Astrocyte of the spinal cord (primary cell): ENCODE results near the gene DSCAML1.

Experiments
- DNase-seq: peaks from one replicate; pipeline ENCODE4 v3.0.0; 2011; ENCODE audit warnings: low read depth, low spot score
- H3K4me3 ChIP-seq: 2 replicates; pipeline ENCODE4 v1.5.1; 2011; ENCODE audit warnings: low read depth, mild to moderate bottlenecking, low read length, moderate library complexity
- CTCF ChIP-seq: IDR thresholded peaks from 2 replicates; pipeline ENCODE4 v1.5.1; 2012; ENCODE audit warnings: low read depth, mild to moderate bottlenecking, low read length, inconsistent platforms
- in situ Hi-C: cut with HindIII; loops from 2 replicates; pipeline ENCODE4 v1.10.0; 2017; ENCODE audit warnings: low sequenced_read_pairs

DSCAML1 gene

GRCh38 chr11:117538263-117539135 lies 258.5 kb downstream of the DSCAML1 start:
- no peak for TF ChIP-seq CTCF
- no peak overlapping the region for H3K4me3 ChIP-seq
- no peak for DNase-seq
- in situ Hi-C loops = no loop called here

- in situ Hi-C loops = no loop called here
- no peak overlapping the region for H3K4me3 ChIP-seq
- no peak for TF ChIP-seq CTCF
- DNase-seq = no peak
These were observed 261.1 kb downstream of the DSCAML1 start for GRCh38 chr11:117535850-117536411.

GRCh38 chr11:117535201-117535849 lies 261.7 kb downstream of the DSCAML1 start:
- no peak overlapping the region for H3K4me3 ChIP-seq
- DNase-seq = no peak
- no peak for TF ChIP-seq CTCF
- in situ Hi-C loops = no loop called here

- DNase-seq = no peak
- in situ Hi-C loops = no loop called here
- no peak for TF ChIP-seq CTCF
- no peak overlapping the region for H3K4me3 ChIP-seq
These were observed 264.4 kb downstream of the DSCAML1 start for GRCh38 chr11:117532568-117532967.

GRCh38 chr11:117529816-117530215 lies 267.2 kb downstream of the DSCAML1 start:
- no peak for TF ChIP-seq CTCF

GRCh38 chr11:117528097-117528721 lies 268.8 kb downstream of the DSCAML1 start:
- DNase-seq = peak; percentile 7
- no peak overlapping the region for H3K4me3 ChIP-seq
- no peak for TF ChIP-seq CTCF
- in situ Hi-C loops = no loop called here

More at GRCh38 chr11:117529816-117530215, 267.2 kb downstream of the DSCAML1 start:
- in situ Hi-C loops = no loop called here
- DNase-seq = no peak
- no peak overlapping the region for H3K4me3 ChIP-seq
